AG09319 (cell line): ENCODE results near the gene SRSF5.

ENCODE experiments used
- DNase-seq: peaks from one replicate; pipeline ENCODE4 v3.0.0-alpha.2; 2010; ENCODE audit warnings: low read depth; ENCODE audit errors: extremely low read depth
- TF ChIP-seq, protein P1 (sequence below): IDR thresholded peaks from 2 replicates; pipeline ENCODE4 v1.5.1; 2011; ENCODE audit warnings: low read depth, mild to moderate bottlenecking, inconsistent platforms, low read length, moderate library complexity

SRSF5 gene

DNA sequence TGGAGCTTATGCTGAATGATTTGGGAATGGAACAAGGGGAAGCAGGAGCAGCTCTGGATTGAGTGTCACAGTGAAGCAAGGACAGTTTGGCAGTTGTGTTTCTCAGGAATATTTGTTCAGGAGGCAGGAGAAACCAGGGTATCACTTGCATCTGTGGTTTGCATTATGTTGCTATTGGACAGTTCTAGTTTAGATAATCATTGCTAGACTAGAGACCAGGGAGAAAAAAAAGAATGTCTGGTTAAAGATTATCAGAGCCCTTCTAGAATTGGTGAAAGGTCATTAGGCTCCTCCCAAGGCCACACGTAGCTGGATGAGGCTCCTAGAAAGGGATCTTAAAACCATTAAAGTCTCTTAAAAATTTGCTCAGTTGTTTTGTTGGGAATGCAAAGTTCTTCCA is 17.0 kb upstream of the SRSF5 start:
- no peak for DNase-seq
- TF ChIP-seq, protein P1, sequence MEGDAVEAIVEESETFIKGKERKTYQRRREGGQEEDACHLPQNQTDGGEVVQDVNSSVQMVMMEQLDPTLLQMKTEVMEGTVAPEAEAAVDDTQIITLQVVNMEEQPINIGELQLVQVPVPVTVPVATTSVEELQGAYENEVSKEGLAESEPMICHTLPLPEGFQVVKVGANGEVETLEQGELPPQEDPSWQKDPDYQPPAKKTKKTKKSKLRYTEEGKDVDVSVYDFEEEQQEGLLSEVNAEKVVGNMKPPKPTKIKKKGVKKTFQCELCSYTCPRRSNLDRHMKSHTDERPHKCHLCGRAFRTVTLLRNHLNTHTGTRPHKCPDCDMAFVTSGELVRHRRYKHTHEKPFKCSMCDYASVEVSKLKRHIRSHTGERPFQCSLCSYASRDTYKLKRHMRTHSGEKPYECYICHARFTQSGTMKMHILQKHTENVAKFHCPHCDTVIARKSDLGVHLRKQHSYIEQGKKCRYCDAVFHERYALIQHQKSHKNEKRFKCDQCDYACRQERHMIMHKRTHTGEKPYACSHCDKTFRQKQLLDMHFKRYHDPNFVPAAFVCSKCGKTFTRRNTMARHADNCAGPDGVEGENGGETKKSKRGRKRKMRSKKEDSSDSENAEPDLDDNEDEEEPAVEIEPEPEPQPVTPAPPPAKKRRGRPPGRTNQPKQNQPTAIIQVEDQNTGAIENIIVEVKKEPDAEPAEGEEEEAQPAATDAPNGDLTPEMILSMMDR = no peak

GRCh38 chr14:69750495-69750894 is 16.4 kb upstream of the SRSF5 start:
- DNase-seq = no peak
- TF ChIP-seq, protein P1 = no peak

DNA sequence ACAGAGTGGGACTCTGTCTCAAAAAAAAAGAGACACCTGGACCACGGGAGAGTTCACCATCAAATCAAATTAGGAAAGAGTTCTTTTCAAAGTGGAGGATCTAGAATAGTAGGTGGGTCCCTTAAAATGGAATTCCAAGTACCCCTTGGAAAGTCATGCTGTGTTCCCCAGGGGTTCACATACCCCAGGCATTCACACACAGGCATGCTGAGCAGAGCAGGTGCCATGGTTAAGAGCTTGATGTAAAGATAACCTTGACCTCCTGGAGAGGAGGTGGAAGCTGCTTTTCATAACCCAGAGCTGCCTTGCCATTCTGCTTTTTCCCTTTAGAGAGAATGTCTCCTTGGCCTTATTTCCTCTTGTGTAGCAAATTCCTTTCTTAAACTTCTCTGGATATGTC is 14.2 kb upstream of the SRSF5 start:
- no peak for DNase-seq
- TF ChIP-seq, protein P1 = no peak

DNA sequence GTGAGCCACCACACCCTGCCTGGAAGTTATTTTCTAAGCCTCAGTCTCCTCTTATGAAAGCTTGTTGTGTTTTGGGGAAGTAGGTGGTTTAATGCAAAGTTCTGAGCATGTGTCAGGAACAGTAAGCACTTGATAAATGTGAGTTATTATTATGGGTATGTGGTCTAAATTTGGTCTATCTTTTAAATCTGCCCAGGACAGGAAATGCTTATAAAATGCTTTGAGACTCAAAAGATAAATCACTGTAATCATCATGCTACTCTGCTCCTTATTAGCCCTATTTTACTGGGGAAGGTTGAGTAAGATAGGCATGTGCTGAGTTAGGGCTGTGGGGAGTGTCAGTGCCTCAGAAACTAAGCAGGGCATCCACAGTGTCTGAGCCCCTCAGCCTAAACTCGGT is 13.1 kb upstream of the SRSF5 start:
- TF ChIP-seq, protein P1 = no peak
- DNase-seq = no peak

- DNase-seq = no peak
- TF ChIP-seq, protein P1 = no peak
Measured at GRCh38 chr14:69754487-69754886, 12.5 kb upstream of the SRSF5 start.

DNA sequence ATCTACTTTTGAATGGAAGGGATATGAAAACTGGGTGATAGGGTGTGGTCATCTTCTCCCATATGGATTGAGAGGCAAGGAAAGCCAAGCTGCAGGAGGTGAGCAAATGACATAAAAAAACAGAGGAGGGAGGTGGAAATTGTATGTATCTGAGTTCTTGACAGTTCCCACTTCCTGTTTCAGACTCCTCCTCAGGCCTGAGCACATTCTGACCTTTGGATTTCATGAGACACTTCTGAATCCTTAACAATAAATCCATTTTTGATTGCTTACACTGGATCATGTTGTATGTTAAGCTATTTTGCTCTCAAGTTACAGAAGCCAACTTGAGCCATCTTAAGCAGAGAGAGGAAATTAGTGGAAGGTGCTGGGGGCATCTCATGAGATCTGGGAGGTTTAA is 11.6 kb upstream of the SRSF5 start:
- TF ChIP-seq, protein P1 = no peak
- DNase-seq = no peak

- TF ChIP-seq, protein P1 = no peak
- DNase-seq = no peak
Measured at GRCh38 chr14:69755784-69756183, 11.2 kb upstream of the SRSF5 start.
